Tibial nerve (tissue), 4 donors: Measurements from ENCODE around the gene ADAMTS9. TPM values are rescaled to one million over a fixed set of nuclear protein-coding genes. Genes with fewer than 3 reads are reported as not detected.

Source experiments
- DNase-seq, 2 donors: peaks; one replicate each; pipeline ENCODE4 v3.0.0-alpha.2; 2019; ENCODE audit warnings: low spot score in 2 of 2
- H3K27ac ChIP-seq, 4 donors: fragments of 200-600 bp; sonication (generic) in 3 of 4; one replicate each; pipeline ENCODE4 v1.5.1; 2017 to 2019; ENCODE audit warnings: mild to moderate bottlenecking in 1 of 4
- H3K27me3 ChIP-seq, 2 donors: fragments of 200-600 bp; sonication (generic) in 1 of 2; one replicate each; pipeline versions ENCODE4 v1.5.1 to v1.6.0; 2017 to 2019
- H3K36me3 ChIP-seq, 3 donors: fragments of 200-600 bp; sonication (generic); one replicate each; pipeline ENCODE4 v1.5.1; 2018 to 2019
- H3K4me1 ChIP-seq, 4 donors: fragments of 200-600 bp; sonication (generic) in 3 of 4; one replicate each; pipeline ENCODE4 v1.5.1; 2017 to 2019
- H3K4me3 ChIP-seq, 4 donors: fragments of 200-600 bp; sonication (generic) in 3 of 4; one replicate each; pipeline ENCODE4 v1.5.1; 2017 to 2019; ENCODE audit warnings: mild to moderate bottlenecking in 1 of 4, moderate library complexity in 1 of 4
- H3K9me3 ChIP-seq, 4 donors: fragments of 200-600 bp; sonication (generic) in 3 of 4; one replicate each; pipeline ENCODE4 v1.5.1; 2017 to 2019
- CTCF ChIP-seq, 5 experiments: fragments of 200-600 bp in 3 of 5; fragments of 450-650 bp in 2 of 5; sonication (generic) in 3 of 5; IDR thresholded peaks; one replicate each; pipeline ENCODE4 v1.5.1; 2016 to 2019; ENCODE audit warnings: antibody characterized with exemption in 5 of 5, mild to moderate bottlenecking in 3 of 5, moderate library complexity in 2 of 5
- EP300 ChIP-seq, 2 donors: sonication (generic); formaldehyde crosslinking; IDR thresholded peaks; one replicate each; pipeline ENCODE4 v1.6.1; 2017; ENCODE audit warnings: antibody characterized with exemption in 2 of 2, mild to moderate bottlenecking in 1 of 2
- POLR2A ChIP-seq, 2 donors: fragments of 450-650 bp; IDR thresholded peaks; one replicate each; pipeline ENCODE4 v1.6.1; 2017; ENCODE audit warnings: antibody characterized with exemption in 2 of 2, mild to moderate bottlenecking in 2 of 2, moderate library complexity in 2 of 2
- WGBS, 2 donors: methylation state at CpG; one replicate each; pipeline ENCODE4 v1.1.5; 2018; 5-methylcytosine and 5-hydroxymethylcytosine counted together
- total RNA-seq, 4 donors: library from RNA; depleted of rRNA; stranded (reverse); fragments of >200 nt; gene quantifications; one replicate each; pipeline ENCODE4 v1.1.0, GENCODE V29; 2016

The ADAMTS9 gene
- total RNA-seq, 4 donors from 2014 or later: 79.1 to 145 (median 95.0) TPM

GRCh38 chr3:64680334-64680733 lies 7.5 kb downstream of the ADAMTS9 start:
- peaks cover 0 to 44% (median 2%) of the 10 kb centered on the region in 3 donors for H3K36me3 ChIP-seq
- H3K9me3 ChIP-seq: no peaks in the 10 kb centered on the region
- no peaks in the 10 kb centered on the region for H3K27me3 ChIP-seq
- WGBS, 2 donors: 82 to 89% methylated on average over 4 of the region's 4 CpGs
- H3K4me3 ChIP-seq: no peak overlapping the region
- no peak overlapping the region for H3K27ac ChIP-seq
- TF ChIP-seq POLR2A (IDR thresholded peaks at IDR 0.05) (no peak), EP300 (IDR thresholded peaks at IDR 0.05) (no peak), CTCF (IDR thresholded peaks at IDR 0.05) (no peak)
- H3K4me1 ChIP-seq: peaks cover 0 to 82% (median 8%) of the 10 kb centered on the region in 4 donors
- no peak for DNase-seq

GRCh38 chr3:64677961-64678716 lies 9.7 kb downstream of the ADAMTS9 start:
- peaks cover 0 to 44% (median 2%) of the 10 kb centered on the region in 3 donors for H3K36me3 ChIP-seq
- no peaks in the 10 kb centered on the region for H3K9me3 ChIP-seq
- H3K4me1 ChIP-seq: peaks cover 0 to 87% (median 12%) of the 10 kb centered on the region in 4 donors
- TF ChIP-seq EP300 (IDR thresholded peaks at IDR 0.05) (no peak), POLR2A (IDR thresholded peaks at IDR 0.05) (no peak), CTCF (IDR thresholded peaks at IDR 0.05) (no peak)
- no peak overlapping the region for H3K4me3 ChIP-seq
- 45 to 49% methylated on average over 2 of the region's 2 CpGs for WGBS, 2 donors
- no peaks in the 10 kb centered on the region for H3K27me3 ChIP-seq
- H3K27ac ChIP-seq: peak overlapping the region in 3 of 4 donors; percentile 7 to 39 (median 8)
- no peak for DNase-seq

GRCh38 chr3:64676831-64677230 lies 11.0 kb downstream of the ADAMTS9 start:
- TF ChIP-seq CTCF (IDR thresholded peaks at IDR 0.05) (no peak), POLR2A (IDR thresholded peaks at IDR 0.05) (no peak), EP300 (IDR thresholded peaks at IDR 0.05) (no peak)
- Histone ChIP-seq H3K4me1 (peaks cover 0 to 85% (median 12%) of the 10 kb centered on the region in 4 donors), H3K27ac (peak overlapping the region in 3 of 4 donors; percentile 28 to 76 (median 72)), H3K9me3 (no peaks in the 10 kb centered on the region), H3K36me3 (peaks cover 0 to 44% (median 2%) of the 10 kb centered on the region in 3 donors), H3K4me3 (no peak overlapping the region), H3K27me3 (no peaks in the 10 kb centered on the region)
- DNase-seq: no peak
- WGBS, 2 donors: 46 to 64% methylated on average over 2 of the region's 2 CpGs

- no peak for DNase-seq
- H3K4me1 ChIP-seq: peaks cover 0 to 78% (median 12%) of the 10 kb centered on the region in 4 donors
- H3K36me3 ChIP-seq: peaks cover 0 to 35% (median 2%) of the 10 kb centered on the region in 3 donors
- H3K27me3 ChIP-seq: no peaks in the 10 kb centered on the region
- H3K27ac ChIP-seq: peak overlapping the region in 3 of 4 donors; percentile 56 to 76 (median 72)
- H3K9me3 ChIP-seq: no peaks in the 10 kb centered on the region
- H3K4me3 ChIP-seq: no peak overlapping the region
- 64 to 68% methylated on average over 1 of the region's 1 CpG for WGBS, 2 donors
- no peak for TF ChIP-seq POLR2A (IDR thresholded peaks at IDR 0.05)
- TF ChIP-seq CTCF (IDR thresholded peaks at IDR 0.05): no peak
- TF ChIP-seq EP300 (IDR thresholded peaks at IDR 0.05): no peak
These were observed 12.0 kb downstream of the ADAMTS9 start for GRCh38 chr3:64675687-64676247.

- H3K4me3 ChIP-seq: no peak overlapping the region
- peaks cover 0 to 79% (median 12%) of the 10 kb centered on the region in 4 donors for H3K4me1 ChIP-seq
- H3K9me3 ChIP-seq: no peaks in the 10 kb centered on the region
- peaks cover 0 to 24% (median 2%) of the 10 kb centered on the region in 3 donors for H3K36me3 ChIP-seq
- 29 to 37% methylated on average over 3 to 4 of the region's 4 CpGs for WGBS, 2 donors
- no peak for DNase-seq
- TF ChIP-seq POLR2A (IDR thresholded peaks at IDR 0.05): no peak
- TF ChIP-seq EP300 (IDR thresholded peaks at IDR 0.05): no peak
- TF ChIP-seq CTCF (IDR thresholded peaks at IDR 0.05): no peak
- H3K27me3 ChIP-seq: no peaks in the 10 kb centered on the region
- H3K27ac ChIP-seq: peak overlapping the region; percentile 31 to 76 (median 64)
These were observed 13.2 kb downstream of the ADAMTS9 start for GRCh38 chr3:64674591-64675076.
